H1 (cell line): ENCODE measurements around the gene PTP4A1. TPM values are rescaled to one million over a fixed set of nuclear protein-coding genes. Genes with fewer than 3 reads are reported as not detected.

ENCODE experiments used
- CTCF ChIA-PET: fragments of 300-600 bp; sonication (Branson Sonifier 250); formaldehyde crosslinking; loops from one replicate; lab custom pipeline; 2021; ENCODE audit not compliant: partially characterized antibody; lab: Charles Lee
- POLR2A ChIA-PET: fragments of 300-600 bp; sonication (Branson Sonifier 250); formaldehyde crosslinking; loops from one replicate; lab custom pipeline; 2021; ENCODE audit warnings: inconsistent platforms; ENCODE audit not compliant: partially characterized antibody; lab: Charles Lee
- DNase-seq, 2 experiments: peaks; one replicate each; pipeline versions ENCODE4 v3.0.0 to v3.0.0-alpha.2; 2010 to 2022; ENCODE audit warnings: low spot score in 2 of 2, low read depth in 1 of 2, mixed read lengths in 1 of 2
- FAIRE-seq: peaks from 2 replicates; lab custom pipeline; 2011; peaks lifted over from hg19 to GRCh38; lab: Jason Lieb, UNC
- H2AFZ ChIP-seq: 2 replicates; pipeline ENCODE4 v1.8.1; 2012; ENCODE audit warnings: low read length, inconsistent platforms
- H2AK5ac ChIP-seq: 2 replicates; pipeline ENCODE4 v1.6.1; 2013; ENCODE audit warnings: low read depth, low read length
- H2BK120ac ChIP-seq: replicated peaks from 2 replicates; pipeline ENCODE3; 2013; ENCODE audit warnings: low read depth, low read length, inconsistent platforms
- H2BK12ac ChIP-seq: 2 replicates; pipeline ENCODE4 v1.6.1; 2013; ENCODE audit warnings: low read depth, low read length
- H2BK15ac ChIP-seq: 2 replicates; pipeline ENCODE4 v1.6.1; 2013; ENCODE audit warnings: low read length
- H2BK20ac ChIP-seq: 2 replicates; pipeline ENCODE4 v1.6.1; 2013; ENCODE audit warnings: low read length
- H2BK5ac ChIP-seq: 2 replicates; pipeline ENCODE4 v1.6.1; 2013; ENCODE audit warnings: low read depth, low read length
- H3K14ac ChIP-seq: 2 replicates; pipeline ENCODE4 v1.6.1; 2013; ENCODE audit warnings: inconsistent platforms; ENCODE audit not compliant: insufficient read length
- H3K18ac ChIP-seq: 2 replicates; pipeline ENCODE4 v1.6.1; 2013; ENCODE audit warnings: low read length; ENCODE audit errors: extremely low read depth
- H3K23ac ChIP-seq: 2 replicates; pipeline ENCODE4 v1.6.1; 2013; ENCODE audit warnings: inconsistent platforms; ENCODE audit not compliant: insufficient read length
- H3K23me2 ChIP-seq: 2 replicates; pipeline ENCODE4 v1.6.1; 2013; ENCODE audit warnings: low read depth, low read length
- H3K27ac ChIP-seq: 2 replicates; pipeline ENCODE4 v1.6.1; 2011; ENCODE audit warnings: low read depth, low read length, inconsistent platforms
- H3K27me3 ChIP-seq, 4 experiments: replicated peaks in 1 of 4; 1 replicate in 1 of 4; 2 replicates in 3 of 4; pipeline versions ENCODE4 v1.6.1 to v1.8.1; 2011 to 2013; ENCODE audit warnings: low read length in 3 of 4, mild to moderate bottlenecking in 3 of 4, inconsistent platforms in 2 of 4, mixed read lengths in 2 of 4, moderate library complexity in 1 of 4; ENCODE audit not compliant: control insufficient read depth in 3 of 4, insufficient read depth in 3 of 4; ENCODE audit errors: extremely low read depth in 1 of 4
- H3K36me3 ChIP-seq, 4 experiments: 2 replicates each; pipeline versions ENCODE4 v1.6.1 to v1.8.1; 2011 to 2013; ENCODE audit warnings: mild to moderate bottlenecking in 4 of 4, low read length in 3 of 4, moderate library complexity in 2 of 4, control low read depth in 1 of 4, inconsistent platforms in 1 of 4; ENCODE audit not compliant: insufficient read depth in 4 of 4, control insufficient read depth in 2 of 4
- H3K4ac ChIP-seq: replicated peaks from 2 replicates; pipeline ENCODE3; 2013; ENCODE audit warnings: low read length, low read depth, mixed read lengths, inconsistent platforms; ENCODE audit not compliant: insufficient read length
- H3K4me1 ChIP-seq, 4 experiments: replicated peaks in 1 of 4; 1 replicate in 1 of 4; 2 replicates in 3 of 4; pipeline versions ENCODE4 v1.6.1 to v1.8.1; 2011 to 2013; ENCODE audit warnings: low read length in 3 of 4, inconsistent platforms in 2 of 4, mixed read lengths in 1 of 4; ENCODE audit not compliant: insufficient read depth in 4 of 4, control insufficient read depth in 3 of 4
- H3K4me2 ChIP-seq, 2 experiments: 2 replicates each; pipeline versions ENCODE4 v1.6.1 to v1.8.1; 2011 to 2013; ENCODE audit warnings: low read depth in 2 of 2, low read length in 2 of 2, control low read depth in 1 of 2, inconsistent platforms in 1 of 2, mild to moderate bottlenecking in 1 of 2; ENCODE audit not compliant: insufficient read depth in 1 of 2
- H3K4me3 ChIP-seq, 4 experiments: fragments of 200-600, 300-600 bp in 1 of 4; sonication (generic), shearing (Covaris generic), sonication (Bioruptor Twin) in 1 of 4; 2 replicates each; pipeline versions ENCODE4 v1.5.1 to v1.8.1; 2011 to 2016; ENCODE audit warnings: low read length in 4 of 4, low read depth in 3 of 4, control low read depth in 2 of 4, inconsistent platforms in 2 of 4, mild to moderate bottlenecking in 2 of 4, mixed read lengths in 1 of 4, moderate library complexity in 1 of 4; ENCODE audit not compliant: insufficient read depth in 2 of 4; ENCODE audit errors: extremely low read depth in 1 of 4
- H3K56ac ChIP-seq: replicated peaks from 2 replicates; pipeline ENCODE3; 2013; ENCODE audit warnings: low read depth, mild to moderate bottlenecking, mixed read lengths, low read length, inconsistent platforms; ENCODE audit not compliant: insufficient read length
- H3K79me1 ChIP-seq: 2 replicates; pipeline ENCODE4 v1.6.1; 2013; ENCODE audit warnings: low read depth, low read length, control low read depth
- H3K79me2 ChIP-seq, 2 experiments: 2 replicates each; pipeline versions ENCODE4 v1.6.1 to v1.8.1; 2012 to 2013; ENCODE audit warnings: low read length in 2 of 2, mild to moderate bottlenecking in 2 of 2, inconsistent platforms in 1 of 2; ENCODE audit not compliant: insufficient read depth in 2 of 2, control insufficient read depth in 1 of 2
- H3K9ac ChIP-seq, 4 experiments: replicated peaks in 1 of 4; 1 replicate in 1 of 4; 2 replicates in 3 of 4; pipeline versions ENCODE4 v1.6.1 to v1.8.1; 2011 to 2013; ENCODE audit warnings: low read depth in 3 of 4, low read length in 3 of 4, control low read depth in 2 of 4, mild to moderate bottlenecking in 2 of 4, moderate library complexity in 2 of 4, inconsistent platforms in 1 of 4; ENCODE audit errors: extremely low read depth in 1 of 4
- H3K9me3 ChIP-seq, 2 experiments: 2 replicates each; pipeline versions ENCODE4 v1.6.1 to v1.8.1; 2012 to 2013; ENCODE audit warnings: mild to moderate bottlenecking in 2 of 2, moderate library complexity in 2 of 2, control low read depth in 1 of 2, inconsistent platforms in 1 of 2, low read depth in 1 of 2, low read length in 1 of 2, mixed read lengths in 1 of 2; ENCODE audit not compliant: insufficient read depth in 2 of 2
- H4K20me1 ChIP-seq, 2 experiments: replicated peaks in 1 of 2; 2 replicates each; pipeline versions ENCODE3 to v1.8.1; 2011 to 2013; ENCODE audit warnings: inconsistent platforms in 2 of 2, low read length in 2 of 2, mild to moderate bottlenecking in 1 of 2; ENCODE audit not compliant: insufficient read depth in 2 of 2, control insufficient read depth in 1 of 2
- H4K5ac ChIP-seq: 2 replicates; pipeline ENCODE4 v1.6.1; 2013; ENCODE audit warnings: low read length, low read depth, mixed read lengths, inconsistent platforms; ENCODE audit not compliant: insufficient read length
- H4K8ac ChIP-seq: 2 replicates; pipeline ENCODE4 v1.8.0; 2013; ENCODE audit warnings: mild to moderate bottlenecking, moderate library complexity, low read length, inconsistent platforms; ENCODE audit not compliant: insufficient read depth; ENCODE audit errors: extremely low read depth
- H4K91ac ChIP-seq: replicated peaks from 2 replicates; pipeline ENCODE3; 2013; ENCODE audit warnings: low read length, mixed read lengths, inconsistent platforms; ENCODE audit not compliant: insufficient read length
- ASH2L ChIP-seq: fragments of 200-600, 300-600 bp; sonication (generic); IDR thresholded peaks from one replicate; pipeline ENCODE4 v1.7.1; 2017; ENCODE audit warnings: low read length
- CTCF ChIP-seq, 3 experiments: IDR thresholded peaks; 1 replicate in 2 of 3; 2 replicates in 1 of 3; pipeline versions ENCODE4 v1.5.1 to v1.6.1; 2011; ENCODE audit warnings: low read length in 3 of 3, mild to moderate bottlenecking in 3 of 3, inconsistent platforms in 2 of 3, low read depth in 1 of 3, moderate library complexity in 1 of 3; ENCODE audit not compliant: insufficient read depth in 1 of 3; ENCODE audit errors: control extremely low read depth in 1 of 3
- E2F6 ChIP-seq: IDR thresholded peaks from 2 replicates; pipeline ENCODE4 v1.6.1; 2012; ENCODE audit warnings: inconsistent platforms
- POLR2A ChIP-seq, 2 experiments: IDR thresholded peaks; 1 replicate in 1 of 2; 2 replicates in 1 of 2; pipeline ENCODE4 v1.6.1; 2011; ENCODE audit warnings: low read depth in 2 of 2, low read length in 2 of 2, mild to moderate bottlenecking in 2 of 2; ENCODE audit errors: control extremely low read depth in 1 of 2
- RAD21 ChIP-seq, 2 experiments: IDR thresholded peaks in 1 of 2; conservative IDR thresholded peaks in 1 of 2; 2 replicates each; pipeline ENCODE4 v1.6.1; 2011; ENCODE audit warnings: low read depth in 2 of 2, low read length in 2 of 2, improper control_type of control experiment in 1 of 2, inconsistent platforms in 1 of 2, mild to moderate bottlenecking in 1 of 2, moderate library complexity in 1 of 2
- RBBP5 ChIP-seq: IDR thresholded peaks from 2 replicates; pipeline ENCODE4 v1.7.1; 2012; ENCODE audit warnings: low read depth, mild to moderate bottlenecking, inconsistent platforms, low read length, moderate library complexity, borderline replicate concordance
- SAP30 ChIP-seq: fragments of 300-600 bp; sonication (generic); IDR thresholded peaks from 2 replicates; pipeline ENCODE4 v1.7.1; 2012; ENCODE audit warnings: low read length, moderate library complexity, mild to moderate bottlenecking, inconsistent platforms; ENCODE audit not compliant: insufficient read depth, insufficient replicate concordance
- SIN3A ChIP-seq, 2 experiments: IDR thresholded peaks in 1 of 2; conservative IDR thresholded peaks in 1 of 2; 2 replicates each; pipeline ENCODE4 v1.6.1; 2011 to 2012; ENCODE audit warnings: low read length in 2 of 2, improper control_type of control experiment in 1 of 2, low read depth in 1 of 2, mild to moderate bottlenecking in 1 of 2
- SP2 ChIP-seq: IDR thresholded peaks from 2 replicates; pipeline ENCODE4 v1.6.1; 2012; ENCODE audit warnings: mild to moderate bottlenecking, low read length, inconsistent platforms
- TAF7 ChIP-seq: optimal IDR thresholded peaks from 2 replicates; pipeline ENCODE3; 2011; ENCODE audit warnings: low read depth, mild to moderate bottlenecking, inconsistent platforms, low read length, moderate library complexity, borderline replicate concordance
- WGBS, 2 experiments: shearing (Covaris generic) in 1 of 2; methylation state at CpG; one replicate each; pipeline versions ENCODE4 v1.1.6 to v1.1.7; 2013 to 2015; ENCODE audit warnings: low lambda C conversion rate in 2 of 2, mixed read lengths in 2 of 2, inconsistent platforms in 1 of 2, low coverage in 1 of 2, missing lambda C conversion rate in 1 of 2; ENCODE audit not compliant: insufficient replicate concordance in 2 of 2, insufficient coverage in 1 of 2, insufficient read length in 1 of 2; ENCODE audit errors: extremely low coverage in 1 of 2, missing lambda C conversion rate in 1 of 2; 5-methylcytosine and 5-hydroxymethylcytosine counted together
- polyA plus RNA-seq, 7 experiments: library from polyadenylated mRNA; depleted of rRNA in 3 of 7; stranded (reverse) in 5 of 7; unstranded in 2 of 7; fragments of >200 nt in 5 of 7; fragments of 200-250 nt in 2 of 7; gene quantifications; 1 replicate in 5 of 7; 2 replicates in 1 of 7; 4 replicates in 1 of 7; pipeline versions ENCODE4 v1.2.1 to v1.2.3, GENCODE V29; 2011 to 2013; ENCODE audit warnings: missing spikeins in 2 of 7, mixed read lengths in 2 of 7
- total RNA-seq: library from RNA; stranded (reverse); fragmentation: NEBNext Ultra II Directional; extraction: Animal tissue kit (Norgen Biotek cat#: 25700); gene quantifications from 2 replicates; pipeline ENCODE4 v1.2.1, GENCODE V29; 2021

The PTP4A1 gene
- total and polyA plus RNA-seq, 2 of the 8 experiments (the other 6 are each of a cell fraction or from before 2014, with no cell fraction given) = 21.1 to 76.3 TPM

DNA sequence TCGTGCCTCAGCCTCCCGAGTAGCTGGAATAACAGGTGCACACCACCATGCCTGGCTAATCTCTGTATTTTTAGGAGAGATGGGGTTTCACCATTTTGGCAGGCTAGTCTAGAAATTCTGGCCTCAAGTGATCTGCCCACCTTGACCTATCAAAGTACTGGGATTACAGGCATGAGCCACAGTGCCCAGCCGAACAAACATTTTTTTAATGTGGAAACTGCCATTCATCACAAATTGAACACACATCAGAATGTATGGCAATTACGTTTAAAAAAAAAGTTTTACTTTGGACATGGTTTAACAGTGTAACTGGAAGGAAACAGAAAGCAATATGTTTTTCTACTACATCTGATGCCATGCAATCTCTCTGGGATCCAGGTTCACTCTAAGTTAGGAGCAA, 38.3 kb upstream of the PTP4A1 start:
- Histone ChIP-seq H3K36me3 (no peaks in the 10 kb centered on the region), H2BK12ac (no peak overlapping the region), H3K4me1 (no peaks in the 10 kb centered on the region), H2BK120ac (no peak overlapping the region), H2BK20ac (no peak overlapping the region), H3K27me3 (no peaks in the 10 kb centered on the region), H3K18ac (no peak overlapping the region), H3K9me3 (no peaks in the 10 kb centered on the region), H3K4me2 (no peak overlapping the region), H3K23ac (no peak overlapping the region), H3K14ac (no peak overlapping the region), H4K91ac (no peak overlapping the region), H2BK5ac (no peak overlapping the region), H4K8ac (no peak overlapping the region), H2AK5ac (no peak overlapping the region), H3K56ac (no peak overlapping the region), H3K79me1 (no peaks in the 10 kb centered on the region), H3K4ac (no peak overlapping the region), H3K23me2 (no peaks in the 10 kb centered on the region), H4K5ac (no peak overlapping the region), H3K9ac (no peak overlapping the region), H3K27ac (no peak overlapping the region), H4K20me1 (no peaks in the 10 kb centered on the region), H2AFZ (no peak overlapping the region), H3K4me3 (no peak overlapping the region), H3K79me2 (no peaks in the 10 kb centered on the region), H2BK15ac (no peak overlapping the region)
- CTCF ChIA-PET = no interaction called here
- FAIRE-seq (no peak), DNase-seq (no peak)
- WGBS, 2 experiments = 93% methylated on average over 4 of the region's 4 CpGs; no CpG with 5 or more reads in 1 of the 2 experiments
- POLR2A ChIA-PET = no interaction called here
- no peak for TF ChIP-seq POLR2A (IDR thresholded peaks at IDR 0.05; ENCODE audit: control extremely low read depth in 1 of 2, low read depth in 2 of 2, low read length in 2 of 2)
- TF ChIP-seq SP2 = no peak
- no peak for TF ChIP-seq CTCF (IDR thresholded peaks at IDR 0.05; ENCODE audit: control extremely low read depth in 1 of 3, insufficient read depth in 1 of 3, low read depth in 1 of 3, low read length in 3 of 3)
- no peak for TF ChIP-seq SIN3A (conservative IDR thresholded peaks at IDR 0.05 in 1 of 2, IDR thresholded peaks at IDR 0.05 in 1 of 2; ENCODE audit: low read depth in 1 of 2, low read length in 2 of 2)
- TF ChIP-seq ASH2L = no peak
- TF ChIP-seq TAF7 = no peak
- no peak for TF ChIP-seq RBBP5
- TF ChIP-seq SAP30 = no peak
- no peak for TF ChIP-seq RAD21 (IDR thresholded peaks at IDR 0.05 in 1 of 2, conservative IDR thresholded peaks at IDR 0.05 in 1 of 2; ENCODE audit: low read depth in 2 of 2, low read length in 2 of 2)
- no peak for TF ChIP-seq E2F6
